SK-N-SH (cell line): ENCODE results near the gene WDR48. TPM values are rescaled to one million over a fixed set of nuclear protein-coding genes. Genes with fewer than 3 reads are reported as not detected.

ENCODE experiments used
- CTCF ChIA-PET: fragments of 300-600, 350-600 bp; formaldehyde crosslinking; extraction: SDS; loops from one replicate; lab custom pipeline; 2021; lab: Yijun Ruan, JAX
- POLR2A ChIA-PET: fragments of 350-600 bp; sonication (Branson Sonifier 250); formaldehyde crosslinking; extraction: SDS; loops from one replicate; lab custom pipeline; 2020; ENCODE audit warnings: antibody characterized with exemption, inconsistent platforms; lab: Yijun Ruan, JAX
- DNase-seq: peaks from one replicate; pipeline ENCODE4 v3.0.0; 2012
- H2AFZ ChIP-seq: fragments of 200-600 bp; sonication (generic); 2 replicates; pipeline ENCODE4 v1.8.1; 2016; ENCODE audit warnings: antibody characterized with exemption, mild to moderate bottlenecking, low read depth
- H3F3A ChIP-seq: fragments of 200-600 bp; sonication (generic); replicated peaks from 2 replicates; pipeline ENCODE3; 2016; ENCODE audit warnings: antibody characterized with exemption, mild to moderate bottlenecking; ENCODE audit not compliant: insufficient read depth
- H3K27ac ChIP-seq, 2 experiments: fragments of 200-500 bp in 1 of 2; fragments of 200-600 bp in 1 of 2; sonication (Bioruptor generic) in 1 of 2; sonication (generic), shearing (Covaris generic) in 1 of 2; 2 replicates each; pipeline versions ENCODE4 v1.5.1 to v1.6.1; 2014 to 2016; ENCODE audit warnings: low read depth in 2 of 2, inconsistent platforms in 1 of 2, low read length in 1 of 2, mild to moderate bottlenecking in 1 of 2, mixed read lengths in 1 of 2
- H3K27me3 ChIP-seq: fragments of 200-600 bp; sonication (generic), shearing (Covaris generic); 2 replicates; pipeline ENCODE4 v1.6.1; 2016; ENCODE audit warnings: mixed run types; ENCODE audit not compliant: insufficient read depth
- H3K36me3 ChIP-seq, 2 experiments: fragments of 200-500 bp in 1 of 2; fragments of 200-600 bp in 1 of 2; sonication (Bioruptor generic) in 1 of 2; sonication (generic) in 1 of 2; replicated peaks in 1 of 2; 2 replicates each; pipeline versions ENCODE3 to v1.5.1; 2014 to 2016; ENCODE audit warnings: low read length in 1 of 2, mild to moderate bottlenecking in 1 of 2; ENCODE audit not compliant: insufficient read depth in 2 of 2, control insufficient read depth in 1 of 2
- H3K4me1 ChIP-seq, 2 experiments: fragments of 200-500 bp in 1 of 2; fragments of 200-600 bp in 1 of 2; sonication (Bioruptor generic) in 1 of 2; sonication (generic), shearing (Covaris generic) in 1 of 2; 2 replicates each; pipeline versions ENCODE4 v1.5.1 to v1.6.1; 2014 to 2016; ENCODE audit warnings: low read depth in 1 of 2, low read length in 1 of 2, mixed run types in 1 of 2; ENCODE audit not compliant: insufficient read depth in 2 of 2, control insufficient read depth in 1 of 2
- H3K4me2 ChIP-seq: fragments of 200-600 bp; sonication (generic), shearing (Covaris generic); 2 replicates; pipeline ENCODE4 v1.6.1; 2017; ENCODE audit warnings: mixed run types
- H3K4me3 ChIP-seq, 2 experiments: fragments of 200-500 bp in 1 of 2; fragments of 200-600 bp in 1 of 2; sonication (Bioruptor generic) in 1 of 2; sonication (generic), shearing (Covaris generic) in 1 of 2; 2 replicates each; pipeline versions ENCODE4 v1.5.1 to v1.8.1; 2014 to 2016; ENCODE audit warnings: low read depth in 2 of 2, inconsistent platforms in 1 of 2, low read length in 1 of 2, mild to moderate bottlenecking in 1 of 2, mixed read lengths in 1 of 2, moderate library complexity in 1 of 2
- H3K79me2 ChIP-seq: fragments of 200-600 bp; sonication (generic); 2 replicates; pipeline ENCODE4 v1.8.1; 2017; ENCODE audit warnings: mild to moderate bottlenecking; ENCODE audit not compliant: insufficient read depth
- H3K9ac ChIP-seq: fragments of 200-600 bp; sonication (generic); 2 replicates; pipeline ENCODE4 v1.6.1; 2017; ENCODE audit warnings: mixed run types
- H3K9me2 ChIP-seq: fragments of 200-600 bp; sonication (generic); 2 replicates; pipeline ENCODE4 v1.6.1; 2017; ENCODE audit warnings: mixed run types
- H3K9me3 ChIP-seq: fragments of 200-600 bp; sonication (generic); 2 replicates; pipeline ENCODE4 v1.6.1; 2017; ENCODE audit warnings: mixed run types, mild to moderate bottlenecking, moderate library complexity
- H4K20me1 ChIP-seq: fragments of 200-600 bp; sonication (generic); 2 replicates; pipeline ENCODE4 v1.6.1; 2017; ENCODE audit warnings: mild to moderate bottlenecking, mixed run types; ENCODE audit not compliant: insufficient read depth
- CHD2 ChIP-seq: fragments of 150-350 bp; IDR thresholded peaks from 2 replicates; pipeline ENCODE4 v1.6.1; 2018; ENCODE audit warnings: low read length; ENCODE audit not compliant: partially characterized antibody
- CTCF ChIP-seq: fragments of 200-600 bp; sonication (generic); IDR thresholded peaks from 2 replicates; pipeline ENCODE4 v1.6.1; 2017; ENCODE audit warnings: antibody characterized with exemption, mild to moderate bottlenecking, moderate library complexity
- ELF1 ChIP-seq: IDR thresholded peaks from 2 replicates; pipeline ENCODE4 v1.4.0; 2012
- EZH2phosphoT487 ChIP-seq: fragments of 200-600 bp; sonication (generic); IDR thresholded peaks from 2 replicates; pipeline ENCODE4 v1.6.1; 2017; ENCODE audit warnings: low read depth, mixed run types, mild to moderate bottlenecking, antibody characterized with exemption, moderate library complexity, borderline replicate concordance
- FOSL2 ChIP-seq: IDR thresholded peaks from 2 replicates; pipeline ENCODE4 v1.4.0; 2012; ENCODE audit warnings: low read depth, mild to moderate bottlenecking, moderate library complexity, borderline replicate concordance
- FOXJ3 ChIP-seq: sonication (generic); formaldehyde crosslinking; IDR thresholded peaks from 2 replicates; pipeline ENCODE4 v1.5.1; 2020; ENCODE audit warnings: mild to moderate bottlenecking, missing genetic modification reagents
- FOXM1 ChIP-seq: IDR thresholded peaks from 2 replicates; pipeline ENCODE4 v1.4.0; 2012; ENCODE audit warnings: low read depth, mild to moderate bottlenecking
- JUND ChIP-seq: IDR thresholded peaks from 2 replicates; pipeline ENCODE4 v1.4.0; 2012
- MAX ChIP-seq: IDR thresholded peaks from 2 replicates; pipeline ENCODE4 v1.4.0; 2012; ENCODE audit warnings: low read depth
- MXI1 ChIP-seq: IDR thresholded peaks from 2 replicates; pipeline ENCODE4 v1.6.1; 2012; ENCODE audit warnings: mild to moderate bottlenecking, low read depth, low read length, improper control_type of control experiment
- NFIC ChIP-seq: IDR thresholded peaks from 2 replicates; pipeline ENCODE4 v1.4.0; 2012; ENCODE audit warnings: borderline replicate concordance
- RFX5 ChIP-seq: IDR thresholded peaks from 2 replicates; pipeline ENCODE4 v1.6.1; 2012; ENCODE audit warnings: mild to moderate bottlenecking, improper control_type of control experiment, low read length
- RXRA ChIP-seq: IDR thresholded peaks from 2 replicates; pipeline ENCODE4 v1.4.0; 2012; ENCODE audit warnings: low read depth, mild to moderate bottlenecking, borderline replicate concordance
- SMC3 ChIP-seq: IDR thresholded peaks from 2 replicates; pipeline ENCODE4 v1.6.1; 2012; ENCODE audit warnings: low read depth, low read length, improper control_type of control experiment
- TAF1 ChIP-seq: IDR thresholded peaks from 2 replicates; pipeline ENCODE4 v1.6.1; 2012; ENCODE audit warnings: low read depth, mild to moderate bottlenecking, low read length, moderate library complexity, borderline replicate concordance
- USF1 ChIP-seq: IDR thresholded peaks from 2 replicates; pipeline ENCODE4 v1.4.0; 2012; ENCODE audit warnings: low read depth, borderline replicate concordance
- USF2 ChIP-seq: fragments of 150-350 bp; IDR thresholded peaks from 2 replicates; pipeline ENCODE4 v1.6.1; 2017; ENCODE audit warnings: antibody characterized with exemption, low read length, low read depth, borderline replicate concordance
- YY1 ChIP-seq: IDR thresholded peaks from 2 replicates; pipeline ENCODE4 v1.4.0; 2012; ENCODE audit warnings: low read depth, mild to moderate bottlenecking
- ZBTB33 ChIP-seq: IDR thresholded peaks from 2 replicates; pipeline ENCODE4 v1.4.0; 2012; ENCODE audit warnings: low read depth, borderline replicate concordance
- WGBS: methylation state at CpG from one replicate; pipeline ENCODE4 v1.1.6; 2017; ENCODE audit warnings: low lambda C conversion rate; 5-methylcytosine and 5-hydroxymethylcytosine counted together
- polyA plus RNA-seq, 3 experiments: library from polyadenylated mRNA; depleted of rRNA; stranded (reverse); fragments of >200 nt; gene quantifications; 2 replicates each; pipeline ENCODE4 v1.2.3, GENCODE V29; 2012

Gene WDR48
- polyA plus RNA-seq, 1 of the 3 experiments (the other 2 are of a cell fraction): 12.1 TPM

GRCh38 chr3:39112535-39112934, 60.7 kb downstream of the WDR48 start:
- WGBS: 83% methylated on average over 1 of the region's 2 CpGs
- H4K20me1 ChIP-seq: no peaks in the 10 kb centered on the region
- H3K27me3 ChIP-seq: no peaks in the 10 kb centered on the region
- no peak overlapping the region for H3K4me3 ChIP-seq
- peaks cover 0 to 8% of the 10 kb centered on the region in 2 experiments for H3K36me3 ChIP-seq
- no peaks in the 10 kb centered on the region for H3F3A ChIP-seq
- TF ChIP-seq JUND (no peak), ZBTB33 (no peak), RXRA (no peak), YY1 (no peak), NFIC (no peak), MAX (no peak), USF2 (no peak), TAF1 (no peak), CTCF (no peak), SMC3 (no peak), ELF1 (no peak), RFX5 (no peak)
- DNase-seq: no peak
- no peak overlapping the region for H3K4me2 ChIP-seq
- H3K27ac ChIP-seq: no peak overlapping the region
- H3K9me2 ChIP-seq: no peaks in the 10 kb centered on the region
- H2AFZ ChIP-seq: no peak overlapping the region
- POLR2A ChIA-PET: no interaction called here
- no peaks in the 10 kb centered on the region for H3K79me2 ChIP-seq
- H3K9me3 ChIP-seq: no peaks in the 10 kb centered on the region
- no peak overlapping the region for H3K9ac ChIP-seq
- CTCF ChIA-PET: interaction anchor here (1.0 to 1.2 kb wide), 2 partner anchors 176 to 179 kb away, joined by 3 read pairs; no protein-coding TSS in a partner anchor
- H3K4me1 ChIP-seq: peaks cover 0 to 3% of the 10 kb centered on the region in 2 experiments; a peak in 1 of 4 replicates

GRCh38 chr3:39113291-39113690, 61.5 kb downstream of the WDR48 start:
- H3K4me2 ChIP-seq: no peak overlapping the region
- H3K4me1 ChIP-seq: peaks cover 0 to 2% of the 10 kb centered on the region in 2 experiments; a peak in 1 of 4 replicates
- H3K79me2 ChIP-seq: no peaks in the 10 kb centered on the region
- H2AFZ ChIP-seq: no peak overlapping the region
- H3K9ac ChIP-seq: no peak overlapping the region
- H4K20me1 ChIP-seq: no peaks in the 10 kb centered on the region
- H3K27me3 ChIP-seq: no peaks in the 10 kb centered on the region
- ChIA-PET CTCF (no interaction called here), POLR2A (no interaction called here)
- H3K4me3 ChIP-seq: no peak overlapping the region
- no peaks in the 10 kb centered on the region for H3K9me3 ChIP-seq
- no peak for DNase-seq
- H3K36me3 ChIP-seq: peaks cover 0 to 8% of the 10 kb centered on the region in 2 experiments
- no peaks in the 10 kb centered on the region for H3K9me2 ChIP-seq
- no peaks in the 10 kb centered on the region for H3F3A ChIP-seq
- H3K27ac ChIP-seq: no peak overlapping the region
- WGBS: 94% methylated on average over 3 of the region's 3 CpGs
- TF ChIP-seq FOXM1 (no peak), RFX5 (no peak), NFIC (no peak), FOSL2 (no peak), YY1 (no peak), RXRA (no peak), USF1 (no peak), CTCF (no peak), FOXJ3 (no peak), EZH2phosphoT487 (no peak), CHD2 (no peak), MXI1 (no peak)
